ENCODE data around the gene CERS2. TPM values are rescaled to one million over a fixed set of nuclear protein-coding genes. Genes with fewer than 3 reads are reported as not detected.

CERS2 gene
- total and polyA plus RNA-seq, 8 donors, result 213 to 359 (median 260) TPM

DNA sequence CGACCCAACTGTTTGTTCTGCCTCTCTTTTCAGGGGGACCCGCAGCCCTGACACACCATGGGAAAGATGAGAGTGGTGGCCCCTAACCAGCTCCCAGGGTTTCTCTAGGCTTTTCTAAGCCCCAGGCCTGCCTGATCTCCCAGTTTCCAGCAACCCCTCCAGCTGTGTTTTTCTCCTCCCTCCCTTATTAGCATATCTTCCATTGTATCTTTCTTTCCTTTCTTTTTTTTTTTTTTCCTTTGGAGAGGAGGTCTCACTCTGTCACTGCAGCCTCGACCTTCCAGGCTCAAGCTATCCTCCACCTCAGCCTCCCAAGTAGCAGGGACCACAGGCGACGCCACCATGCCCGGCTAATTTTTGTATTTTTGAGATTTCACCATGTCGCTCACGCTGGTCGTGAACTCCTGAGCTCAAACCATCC is 1.8 kb upstream of the CERS2 start:
- Histone ChIP-seq H3K4me3 (peak overlapping the region in 1 of 2 donors; percentile 27), H3K27me3 (no peaks in the 10 kb centered on the region), H3K27ac (peak overlapping the region; percentile 84 to 92), H3K9me3 (no peaks in the 10 kb centered on the region), H3K4me1 (peaks cover 42 to 80% of the 10 kb centered on the region in 2 donors), H3K36me3 (no peaks in the 10 kb centered on the region)
- DNase-seq (no peak), ATAC-seq (no peak)
- TF ChIP-seq, protein P1, sequence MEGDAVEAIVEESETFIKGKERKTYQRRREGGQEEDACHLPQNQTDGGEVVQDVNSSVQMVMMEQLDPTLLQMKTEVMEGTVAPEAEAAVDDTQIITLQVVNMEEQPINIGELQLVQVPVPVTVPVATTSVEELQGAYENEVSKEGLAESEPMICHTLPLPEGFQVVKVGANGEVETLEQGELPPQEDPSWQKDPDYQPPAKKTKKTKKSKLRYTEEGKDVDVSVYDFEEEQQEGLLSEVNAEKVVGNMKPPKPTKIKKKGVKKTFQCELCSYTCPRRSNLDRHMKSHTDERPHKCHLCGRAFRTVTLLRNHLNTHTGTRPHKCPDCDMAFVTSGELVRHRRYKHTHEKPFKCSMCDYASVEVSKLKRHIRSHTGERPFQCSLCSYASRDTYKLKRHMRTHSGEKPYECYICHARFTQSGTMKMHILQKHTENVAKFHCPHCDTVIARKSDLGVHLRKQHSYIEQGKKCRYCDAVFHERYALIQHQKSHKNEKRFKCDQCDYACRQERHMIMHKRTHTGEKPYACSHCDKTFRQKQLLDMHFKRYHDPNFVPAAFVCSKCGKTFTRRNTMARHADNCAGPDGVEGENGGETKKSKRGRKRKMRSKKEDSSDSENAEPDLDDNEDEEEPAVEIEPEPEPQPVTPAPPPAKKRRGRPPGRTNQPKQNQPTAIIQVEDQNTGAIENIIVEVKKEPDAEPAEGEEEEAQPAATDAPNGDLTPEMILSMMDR (IDR thresholded peaks at IDR 0.05), result no peak
- intact Hi-C loops (cut with DNase I), result no loop called here

DNA sequence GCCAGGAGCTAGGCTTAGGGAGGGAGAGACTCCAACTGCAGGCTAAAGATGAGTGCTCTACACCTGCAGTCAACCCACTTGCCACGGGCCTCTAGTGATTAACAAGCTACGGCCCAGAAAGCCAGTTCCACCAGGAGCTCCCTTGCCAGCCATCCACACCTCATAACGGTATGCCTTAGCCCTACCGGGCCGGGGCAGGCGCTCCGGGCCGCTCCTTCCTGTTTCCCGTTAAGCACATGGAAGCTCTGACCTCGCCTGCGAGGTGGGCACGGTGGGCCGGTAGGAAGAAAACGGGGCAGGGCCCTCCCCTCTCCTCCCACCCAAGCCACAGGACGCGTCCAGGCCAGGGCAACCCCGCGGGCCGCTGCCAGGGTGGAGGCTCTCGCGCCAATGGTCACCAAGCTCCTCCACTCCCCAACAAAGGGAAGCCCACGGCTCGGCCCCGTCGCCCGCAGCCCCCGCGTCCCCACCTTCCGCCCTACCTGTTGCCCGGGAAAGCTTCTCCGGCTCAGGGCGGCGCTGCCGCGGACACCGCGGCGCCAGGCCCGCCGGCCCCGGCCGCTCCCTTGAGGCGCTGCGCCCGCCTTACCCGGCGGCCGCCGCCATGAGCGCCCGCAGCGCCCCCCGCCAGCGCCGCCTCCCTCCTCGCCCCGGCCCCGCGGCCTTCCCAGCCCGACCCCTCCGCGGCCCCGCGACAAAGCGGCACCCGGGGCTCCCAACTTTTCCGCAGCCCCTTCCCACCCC is 627 bp downstream of the CERS2 start:
- peak overlapping the region; percentile 78 to 87 for H3K4me3 ChIP-seq
- ATAC-seq, result peak; percentile 1
- H3K4me1 ChIP-seq, result peaks cover 49 to 91% of the 10 kb centered on the region in 2 donors
- H3K9me3 ChIP-seq, result no peaks in the 10 kb centered on the region
- peak in 2 of 4 donors; percentile 56 to 86 for DNase-seq
- TF ChIP-seq, protein P1 (IDR thresholded peaks at IDR 0.05), result no peak
- no peaks in the 10 kb centered on the region for H3K27me3 ChIP-seq
- peak overlapping the region; percentile 91 to 92 for H3K27ac ChIP-seq
- intact Hi-C loops (cut with DNase I), result no loop called here
- peaks cover 0 to 8% of the 10 kb centered on the region in 2 donors for H3K36me3 ChIP-seq

DNA sequence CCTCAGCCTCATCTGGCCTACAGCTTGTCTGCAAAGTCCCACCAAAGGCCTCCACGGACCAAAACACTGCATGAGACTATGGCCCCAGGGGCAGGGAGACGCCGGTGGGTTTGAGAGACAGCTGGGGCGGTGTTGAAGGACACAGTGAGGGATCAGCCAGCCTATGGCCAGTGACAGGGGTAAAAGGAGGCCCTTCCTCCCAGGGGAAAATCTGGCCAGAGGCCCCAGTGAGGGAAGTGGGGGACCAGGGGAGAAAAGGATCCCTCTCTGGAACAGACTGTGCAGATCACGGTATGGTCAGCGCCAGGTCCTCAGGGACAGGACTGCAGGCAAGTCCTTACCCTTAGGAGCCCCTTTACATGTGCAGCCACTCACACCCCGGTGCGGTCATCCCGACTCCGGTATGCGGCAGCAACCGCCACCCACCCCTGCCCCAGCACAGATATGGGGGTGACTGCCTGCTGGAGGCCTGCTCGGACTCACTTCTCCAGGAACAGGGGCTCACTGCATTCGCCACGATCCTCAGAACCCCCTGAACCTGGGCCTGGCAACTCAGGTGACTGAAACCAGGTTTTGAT is 1.3 kb downstream of the CERS2 start:
- Histone ChIP-seq H3K27me3 (no peaks in the 10 kb centered on the region), H3K4me1 (peaks cover 46 to 85% of the 10 kb centered on the region in 2 donors), H3K27ac (peak overlapping the region; percentile 91 to 92), H3K9me3 (no peaks in the 10 kb centered on the region), H3K36me3 (peaks cover 0 to 14% of the 10 kb centered on the region in 2 donors), H3K4me3 (peak overlapping the region; percentile 78 to 87)
- DNase-seq (peak in 1 of 4 donors; percentile 44), ATAC-seq (no peak)
- TF ChIP-seq, protein P1 (IDR thresholded peaks at IDR 0.05), result no peak
- intact Hi-C loops (cut with DNase I), result no loop called here

DNA sequence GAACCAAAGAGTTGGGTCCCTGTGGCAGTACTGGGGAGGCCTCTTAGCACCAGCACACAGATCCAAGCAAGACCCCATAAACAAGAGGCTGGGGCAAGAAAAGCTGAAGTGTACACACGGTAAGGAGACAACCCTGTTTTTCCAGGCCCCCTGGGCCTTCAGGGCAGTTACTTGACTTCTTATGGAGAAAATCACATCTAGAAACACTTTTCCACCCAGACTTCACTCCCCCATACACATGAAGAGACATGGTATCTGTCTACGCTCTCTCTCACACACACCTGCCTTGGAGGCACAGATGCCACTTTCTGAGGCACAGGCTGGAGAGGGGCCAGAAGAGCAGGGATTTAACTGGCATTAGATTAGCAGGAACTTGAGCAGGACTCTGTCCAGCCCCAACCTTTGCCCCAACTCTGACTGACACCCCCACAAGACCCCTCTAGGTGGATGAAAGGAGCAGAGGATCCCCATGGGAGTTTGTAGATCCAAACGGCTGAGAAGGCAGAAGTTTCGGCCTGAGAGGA is 2.2 kb downstream of the CERS2 start:
- Histone ChIP-seq H3K27me3 (no peaks in the 10 kb centered on the region), H3K27ac (peak overlapping the region; percentile 91 to 92), H3K36me3 (peaks cover 0 to 23% of the 10 kb centered on the region in 2 donors), H3K4me1 (peaks cover 40 to 77% of the 10 kb centered on the region in 2 donors), H3K4me3 (peak overlapping the region; percentile 78 to 87), H3K9me3 (no peaks in the 10 kb centered on the region)
- intact Hi-C loops (cut with DNase I), result no loop called here
- DNase-seq (no peak), ATAC-seq (no peak)
- TF ChIP-seq, protein P1 (IDR thresholded peaks at IDR 0.05), result no peak

All from left lung (tissue), 10 donors.